Stimulated activated CD4-positive, alpha-beta T cell treated with anti-CD3 and anti-CD28 coated beads, TNF-alpha, amount 100 ng/mL, for 1 hour (primary cell): ENCODE data around the gene TIPIN.
"Not testable (repeated sequence)": the region's sequence is repeated elsewhere in the genome, so short reads cannot be mapped to it uniquely, and the experiment has no call there.

ENCODE experiments used
- DNase-seq, 3 donors: peaks; one replicate each; pipeline ENCODE4 v3.0.0-alpha.2; 2020; ENCODE audit warnings: low read depth in 3 of 3, low spot score in 1 of 3

TIPIN gene, protein sequence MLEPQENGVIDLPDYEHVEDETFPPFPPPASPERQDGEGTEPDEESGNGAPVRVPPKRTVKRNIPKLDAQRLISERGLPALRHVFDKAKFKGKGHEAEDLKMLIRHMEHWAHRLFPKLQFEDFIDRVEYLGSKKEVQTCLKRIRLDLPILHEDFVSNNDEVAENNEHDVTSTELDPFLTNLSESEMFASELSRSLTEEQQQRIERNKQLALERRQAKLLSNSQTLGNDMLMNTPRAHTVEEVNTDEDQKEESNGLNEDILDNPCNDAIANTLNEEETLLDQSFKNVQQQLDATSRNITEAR

DNA sequence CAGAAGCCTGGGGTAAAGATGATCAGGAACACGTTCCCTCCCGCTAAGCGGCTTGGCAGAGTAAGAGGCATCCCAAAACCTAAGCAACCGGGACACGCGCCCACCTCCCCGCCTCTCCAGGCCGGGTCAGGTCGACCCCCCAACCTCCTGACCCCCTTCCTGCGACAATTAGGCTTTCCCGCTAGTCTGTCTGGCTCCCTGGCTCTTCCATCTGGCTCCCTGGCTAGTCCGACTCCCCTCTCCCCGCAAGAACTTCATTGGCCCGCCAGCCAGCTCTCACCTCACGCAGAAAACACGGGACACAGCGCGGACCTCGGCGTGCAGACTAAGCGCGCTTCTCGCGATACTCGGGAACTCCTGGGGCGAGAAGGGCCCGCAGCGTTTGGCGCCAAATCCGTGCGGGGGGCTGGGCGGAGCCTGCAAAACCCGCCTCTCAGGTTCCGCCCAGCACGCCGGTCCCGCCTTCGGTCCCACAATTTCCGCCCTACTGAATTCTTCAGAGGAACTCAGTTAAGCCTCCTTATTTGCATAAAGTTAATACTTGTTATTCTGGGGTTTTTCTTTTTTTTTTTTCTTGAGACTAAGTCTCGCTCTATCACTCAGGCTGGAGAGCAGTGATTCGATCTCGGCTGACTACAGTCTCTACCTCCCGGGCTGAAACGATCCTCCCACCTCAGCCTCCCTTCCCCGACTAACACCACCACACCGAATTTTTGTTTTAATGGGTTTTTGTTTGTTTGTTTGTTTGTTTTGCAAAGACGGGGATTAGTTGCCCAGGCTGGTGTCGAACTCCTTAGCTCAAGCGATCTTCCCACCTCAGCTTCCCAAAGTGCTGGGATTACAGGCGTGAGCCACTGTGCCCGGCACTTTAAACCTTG is at the start of gene TIPIN:
TIPIN (minus strand) TSS at position 327 of the 878 bp plus-strand sequence. CDS start 3,738 bp downstream, outside the sequence.
- DNase-seq, result peak; percentile 91 to 94 (median 93)

DNA sequence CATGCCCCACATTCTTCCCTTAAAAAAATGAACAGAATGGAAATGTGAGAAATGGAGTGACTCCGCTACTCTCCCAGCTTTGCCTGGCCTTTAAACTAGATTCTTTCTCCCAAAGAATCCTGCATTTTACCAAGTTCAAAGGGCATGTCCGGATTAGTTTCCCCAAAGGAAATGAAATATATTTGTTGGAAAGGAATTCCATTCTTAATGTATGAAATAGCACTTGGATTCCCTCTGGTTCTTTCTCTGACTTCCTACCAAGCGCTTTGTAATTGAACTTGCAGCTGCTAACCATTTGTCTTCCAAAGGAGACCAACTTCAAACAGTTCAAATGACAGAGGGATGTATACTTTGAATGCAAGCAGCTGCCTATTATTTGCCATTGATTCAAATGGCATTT is 49.1 kb upstream of the TIPIN start:
- no peak for DNase-seq

DNA sequence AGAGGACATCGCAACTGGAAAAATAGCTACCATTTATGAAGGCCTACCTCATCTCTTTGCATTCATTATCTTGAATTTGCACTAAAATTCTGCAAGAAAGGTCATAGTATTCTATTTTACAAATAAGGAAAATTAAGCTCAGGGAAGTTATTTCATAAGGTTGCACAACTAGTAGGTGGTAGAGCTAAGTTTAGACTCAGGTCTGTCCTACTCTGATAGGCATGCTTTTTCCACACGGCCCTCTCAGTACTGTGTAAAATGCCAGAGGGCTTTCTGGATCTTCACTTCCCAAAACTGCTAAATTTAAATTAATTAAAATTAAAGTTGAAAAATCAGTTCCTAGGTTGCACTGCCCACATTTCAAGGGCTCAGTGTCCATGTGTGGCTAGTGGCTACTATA is 48.5 kb upstream of the TIPIN start:
- DNase-seq, result no peak

DNA sequence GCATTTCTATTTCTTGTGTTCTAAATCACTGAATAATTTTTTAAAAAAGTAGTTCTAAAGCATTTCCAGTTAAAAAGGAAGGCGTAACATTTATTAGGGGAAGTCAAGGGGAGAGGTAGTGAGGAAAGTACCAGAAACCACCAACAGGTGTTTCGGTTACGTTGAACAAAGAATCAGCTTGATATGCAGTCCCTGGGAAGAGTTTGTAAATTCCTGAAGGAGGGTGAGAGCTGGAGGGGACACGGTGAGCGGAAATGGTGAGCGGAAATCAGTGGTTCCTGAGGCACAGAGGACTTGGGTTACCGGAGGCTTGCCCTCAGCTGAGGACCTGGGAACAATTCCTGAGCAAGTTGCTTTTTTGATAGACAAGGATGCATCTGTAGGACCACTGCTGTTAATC is 48.0 kb upstream of the TIPIN start:
- no peak for DNase-seq

DNA sequence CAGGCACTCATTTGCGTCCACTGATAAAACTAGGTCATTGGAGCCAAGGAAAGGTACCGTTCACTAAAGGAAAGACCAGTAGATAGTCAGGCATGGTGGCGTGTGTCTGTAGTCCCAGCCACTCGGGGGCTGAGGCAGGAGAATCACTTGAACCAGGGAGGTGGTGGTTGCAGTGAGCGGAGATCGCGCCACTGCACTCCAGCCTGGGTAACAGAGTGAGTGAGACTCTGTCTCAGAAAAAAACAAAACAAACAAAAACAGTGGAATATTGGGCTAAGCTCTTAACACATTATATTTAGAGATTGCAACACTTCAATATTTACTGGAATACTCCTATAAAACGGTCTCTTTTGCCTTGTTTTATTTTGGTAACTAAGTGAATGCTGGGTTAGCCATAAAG is 47.6 kb upstream of the TIPIN start:
- DNase-seq, result no peak

DNA sequence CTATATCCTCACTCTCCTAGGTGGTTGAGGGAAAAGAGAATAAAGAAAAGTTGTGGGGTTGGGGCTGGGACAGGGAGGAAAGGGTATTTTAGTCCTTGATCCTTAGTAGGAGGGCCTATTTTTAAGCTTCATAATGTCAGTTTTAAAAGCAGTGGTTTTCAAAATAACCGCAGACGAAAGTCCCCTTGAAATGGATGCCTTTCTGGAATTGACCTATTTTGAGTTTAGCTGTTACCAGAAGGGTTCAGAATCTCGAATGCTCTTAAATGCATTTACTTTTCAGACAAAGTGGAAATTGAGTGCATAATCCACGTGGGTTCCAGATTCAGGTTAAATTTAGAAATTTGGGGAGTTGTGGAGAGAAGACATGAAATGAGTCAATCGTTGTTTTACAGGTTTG is 46.8 kb upstream of the TIPIN start:
- DNase-seq, result no peak

DNA sequence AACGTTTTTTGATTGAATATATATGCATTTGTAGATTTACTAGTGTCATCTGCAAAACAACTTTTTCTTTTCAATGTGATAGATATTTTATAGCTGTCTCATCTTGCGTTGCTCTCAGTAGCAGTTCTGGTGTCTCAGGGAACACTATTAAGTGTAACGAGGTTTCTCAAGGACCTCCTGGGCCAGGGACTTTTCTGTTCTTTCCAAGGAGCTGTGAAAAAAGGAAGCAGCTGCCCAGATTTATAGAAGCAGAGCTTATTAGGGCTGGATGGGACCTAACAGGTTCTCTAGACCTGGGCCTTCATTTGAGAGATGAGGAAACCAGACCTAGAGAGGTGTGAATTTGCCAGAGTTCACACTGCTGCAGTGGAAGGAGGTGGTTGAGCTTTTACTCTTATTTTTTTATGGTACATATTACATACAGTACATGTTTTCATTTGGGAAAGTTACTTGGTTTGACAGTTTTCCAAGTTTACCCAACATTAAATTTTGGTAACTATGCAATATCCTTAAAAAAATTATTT is 46.3 kb upstream of the TIPIN start:
- DNase-seq, result no peak

DNA sequence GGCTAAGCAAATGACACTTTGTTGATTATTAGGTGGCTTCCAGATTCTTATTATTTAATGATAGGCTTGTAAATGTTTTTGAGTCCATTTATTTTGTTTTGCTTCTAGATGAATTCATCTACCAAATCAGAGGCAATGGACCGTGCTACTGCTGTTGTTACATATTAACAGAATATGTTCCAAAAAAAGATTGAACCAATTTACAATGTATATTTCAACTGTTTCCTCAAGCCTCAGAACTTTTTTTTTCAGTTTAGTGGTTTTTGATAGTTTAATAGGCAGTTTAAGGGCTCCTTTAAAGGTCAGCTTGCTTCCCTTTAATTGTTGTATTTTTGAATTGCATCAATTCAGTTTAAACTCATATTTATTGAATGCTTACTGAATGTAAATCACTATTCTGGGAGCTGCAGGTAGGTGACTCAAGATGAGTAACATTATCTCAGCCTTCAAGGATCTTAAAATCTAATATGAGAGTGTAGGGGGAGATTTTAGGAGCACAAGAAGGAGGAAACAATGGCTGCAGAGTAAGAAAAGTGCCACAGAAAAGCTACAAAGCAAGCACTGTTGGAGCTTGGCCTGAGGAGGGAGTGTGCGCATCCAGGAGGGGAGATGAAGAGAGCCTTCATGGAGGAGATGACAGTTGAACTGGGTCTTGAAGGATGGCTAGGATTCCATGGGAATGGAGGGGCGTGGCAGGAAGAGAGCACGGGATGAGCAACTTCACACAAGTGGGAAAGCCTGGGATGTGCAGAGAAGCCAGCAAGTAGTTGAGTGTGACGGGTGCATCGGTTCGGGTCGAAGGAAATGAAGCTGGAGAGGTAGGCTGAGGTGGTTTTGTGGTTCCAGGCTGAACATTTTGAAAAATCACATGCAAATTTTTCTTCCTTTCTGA is 44.9 kb upstream of the TIPIN start:
- no peak for DNase-seq

DNA sequence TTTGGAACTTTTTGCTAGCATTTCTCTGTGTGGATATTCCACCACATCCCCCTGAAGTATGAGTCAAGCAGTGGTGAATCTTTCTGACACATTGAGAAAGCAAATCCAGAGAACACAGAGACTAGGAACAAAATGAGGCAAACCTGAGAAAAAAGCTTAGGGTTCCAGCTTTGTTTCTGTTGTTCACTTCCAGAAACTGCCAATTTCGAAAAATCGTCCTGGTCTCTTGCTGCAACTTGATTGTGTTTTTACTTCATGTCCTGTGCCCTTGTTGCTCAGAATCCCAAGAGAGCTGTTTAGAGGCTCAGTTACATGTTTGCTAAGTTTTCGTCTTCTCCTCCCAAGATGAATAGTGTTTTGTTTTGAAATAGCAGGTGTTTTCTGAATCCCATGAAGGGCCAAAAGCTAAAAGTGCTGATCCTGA is 43.9 kb upstream of the TIPIN start:
- DNase-seq, result no peak

DNA sequence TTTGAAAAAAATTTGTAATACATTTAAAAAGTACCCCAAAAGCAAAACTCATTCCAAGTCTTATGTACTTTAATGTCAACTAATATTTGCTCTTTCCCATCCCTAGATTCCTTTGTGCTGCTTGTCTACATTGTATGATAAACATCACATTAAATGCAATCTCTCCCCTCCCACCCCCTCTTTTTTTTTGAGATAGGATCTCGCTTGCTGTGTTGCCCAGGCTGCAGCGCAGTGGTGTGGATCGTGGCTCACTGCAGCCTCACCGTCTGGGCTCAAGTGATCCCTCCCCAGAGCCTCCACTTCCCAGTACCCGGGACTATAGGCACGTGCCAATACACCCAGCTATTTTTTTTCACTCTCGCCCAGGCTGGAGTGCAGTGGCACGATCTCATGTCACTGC is 42.8 kb upstream of the TIPIN start:
- DNase-seq, result no peak

DNA sequence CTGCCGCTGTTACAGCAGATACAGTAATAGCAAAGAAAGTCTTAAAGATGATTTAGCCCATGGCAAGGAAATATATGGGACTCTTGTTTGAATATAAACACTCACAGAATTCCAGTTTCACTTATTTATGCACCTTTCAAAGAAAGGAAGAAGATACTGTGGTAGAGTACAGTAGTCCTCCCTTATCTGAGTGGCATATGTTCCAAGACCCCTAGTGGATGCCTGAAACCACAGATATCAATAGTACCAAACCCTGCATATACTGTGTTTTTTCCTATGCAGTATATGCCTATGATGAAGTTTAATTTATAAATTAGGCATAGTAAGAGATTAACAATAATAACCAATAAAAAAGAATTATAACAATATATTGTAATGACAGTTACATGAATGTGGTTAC is 38.4 kb upstream of the TIPIN start:
- no peak for DNase-seq

DNA sequence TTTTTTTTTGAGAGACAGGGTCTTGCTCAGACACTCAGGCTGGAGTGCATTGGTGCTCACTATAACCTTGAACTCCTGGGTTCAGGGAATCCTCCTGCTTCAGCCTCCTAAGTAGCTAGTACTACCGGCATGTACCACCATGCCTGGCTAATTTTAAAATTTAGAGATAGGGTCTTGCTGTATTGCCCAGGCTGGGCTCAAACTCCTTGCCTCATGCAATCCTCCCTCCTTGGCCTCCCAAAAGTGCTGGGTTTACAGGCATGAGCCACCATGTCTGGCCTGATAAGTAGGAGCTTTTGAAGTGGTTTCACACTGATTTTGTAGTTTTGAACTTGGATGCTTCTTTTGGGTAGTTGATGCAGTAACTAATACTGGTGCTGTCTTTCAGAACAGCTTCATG is 38.0 kb upstream of the TIPIN start:
- no peak for DNase-seq

DNA sequence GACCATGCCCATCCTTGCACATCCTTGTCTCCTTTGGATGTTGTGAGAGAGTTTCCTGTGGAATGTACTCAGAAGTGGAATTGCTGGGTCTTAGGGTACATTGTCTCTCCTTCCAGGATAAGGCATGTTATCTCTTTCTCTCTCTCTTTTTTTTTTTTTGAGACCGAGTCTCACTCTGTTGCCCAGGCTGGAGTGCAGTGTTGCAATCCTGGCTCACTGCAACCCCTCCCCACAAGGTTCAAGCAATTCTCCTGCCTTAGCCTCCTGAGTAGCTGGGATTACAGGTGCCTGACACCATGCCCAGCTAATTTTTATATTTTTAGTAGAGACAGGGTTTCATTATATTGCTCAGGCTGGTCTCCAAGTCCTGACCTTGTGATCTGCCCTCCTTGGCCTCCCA is 36.6 kb upstream of the TIPIN start:
- not testable (repeated sequence) for DNase-seq

DNA sequence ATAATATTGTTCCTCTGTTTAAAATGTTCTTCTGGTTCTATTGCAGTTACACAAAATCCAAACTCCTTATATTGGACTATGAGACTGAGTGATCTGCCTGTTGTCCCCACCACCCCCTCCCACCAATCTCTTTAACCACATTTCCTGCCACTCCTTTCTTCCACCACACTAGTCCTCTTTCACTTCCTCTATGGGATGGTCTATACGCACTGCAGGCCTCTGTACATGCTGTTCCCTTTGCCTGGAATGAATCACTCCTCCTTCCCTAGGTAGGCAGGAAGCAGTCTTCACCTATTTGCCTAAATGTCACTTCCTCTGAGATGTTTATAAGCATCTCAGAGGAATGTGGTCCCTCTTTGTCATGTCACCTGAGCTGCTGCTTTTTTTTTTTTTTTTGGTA is 34.2 kb upstream of the TIPIN start:
- no peak for DNase-seq

DNA sequence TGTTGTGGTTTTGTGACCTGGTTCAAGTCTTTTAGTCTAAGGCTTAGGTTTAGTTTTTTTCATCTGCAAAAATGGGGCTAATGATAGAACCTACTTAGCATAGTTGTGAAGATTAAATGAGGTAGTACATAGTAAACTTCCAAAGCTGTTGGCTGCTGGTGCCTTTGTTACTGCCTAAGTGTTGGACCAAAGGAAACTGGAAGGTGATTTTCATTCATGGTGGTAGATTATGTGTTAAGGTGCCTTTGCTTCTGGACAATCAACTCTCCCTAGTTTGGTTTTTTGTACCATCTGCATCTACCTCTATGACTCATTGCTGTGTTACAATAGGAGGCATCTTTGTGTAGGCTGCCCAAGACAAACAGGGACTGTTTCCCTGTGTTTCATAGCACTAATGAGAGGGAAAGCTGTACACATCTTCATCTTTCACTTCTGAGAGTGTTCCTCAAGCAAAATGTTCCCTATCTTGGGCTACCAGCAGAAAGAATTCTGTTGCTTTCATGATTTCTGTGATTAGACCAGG is 33.4 kb upstream of the TIPIN start:
- DNase-seq, result no peak

DNA sequence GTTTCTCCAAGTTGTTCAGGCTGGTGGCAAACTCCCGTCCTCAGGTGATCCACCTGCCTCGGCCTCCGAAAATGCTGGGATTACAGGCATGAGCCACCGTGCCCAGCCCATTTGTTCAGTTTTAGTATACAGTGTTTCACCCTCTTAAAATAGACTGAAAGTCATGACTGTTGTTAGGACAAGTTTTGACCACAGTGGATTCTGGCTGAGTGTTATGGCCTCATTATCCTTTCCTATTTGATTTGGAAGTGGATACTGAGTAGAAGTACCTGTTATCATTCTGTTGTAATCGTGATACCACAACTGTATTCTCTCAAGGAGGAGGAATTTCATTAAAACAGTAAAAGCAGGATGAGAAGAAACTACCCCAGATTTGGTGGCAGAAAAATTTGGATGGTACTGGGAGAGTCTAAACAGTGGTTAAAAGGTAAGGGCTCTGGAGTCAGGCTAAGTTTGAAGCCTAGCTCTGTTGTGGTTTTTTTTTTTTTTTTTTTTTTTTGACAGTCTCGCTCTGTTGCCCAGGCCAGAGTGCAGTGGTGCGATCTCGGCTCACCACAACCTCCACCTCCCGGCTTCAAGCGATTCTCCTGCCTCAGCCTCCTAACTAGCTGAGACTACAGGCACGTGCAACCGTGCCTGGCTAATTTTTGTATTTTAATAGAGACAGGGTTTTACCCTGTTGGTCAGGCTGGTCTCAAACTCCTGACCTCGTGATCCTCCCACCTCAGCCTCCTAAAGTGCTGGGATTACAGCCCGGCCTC is 32.8 kb upstream of the TIPIN start:
- DNase-seq, result no peak

DNA sequence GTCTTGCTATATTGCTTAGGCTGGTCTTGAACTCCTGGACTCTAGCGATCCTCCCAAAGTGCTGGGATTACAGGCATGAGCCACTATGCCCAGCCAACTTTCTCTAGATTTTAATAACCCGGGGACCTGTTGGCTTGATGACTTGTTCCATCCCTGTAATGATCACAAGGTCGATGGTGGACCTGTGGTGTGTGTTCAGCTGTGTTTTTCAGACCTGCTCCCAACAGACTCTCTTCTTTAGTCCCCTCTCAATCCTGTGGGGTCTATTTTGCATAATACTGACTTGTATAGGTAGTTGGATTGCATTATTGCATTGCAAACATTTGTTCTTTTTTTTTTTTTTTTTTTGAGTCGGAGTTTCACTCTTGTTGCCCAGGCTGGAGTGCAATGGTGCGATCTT is 32.1 kb upstream of the TIPIN start:
- DNase-seq, result no peak

DNA sequence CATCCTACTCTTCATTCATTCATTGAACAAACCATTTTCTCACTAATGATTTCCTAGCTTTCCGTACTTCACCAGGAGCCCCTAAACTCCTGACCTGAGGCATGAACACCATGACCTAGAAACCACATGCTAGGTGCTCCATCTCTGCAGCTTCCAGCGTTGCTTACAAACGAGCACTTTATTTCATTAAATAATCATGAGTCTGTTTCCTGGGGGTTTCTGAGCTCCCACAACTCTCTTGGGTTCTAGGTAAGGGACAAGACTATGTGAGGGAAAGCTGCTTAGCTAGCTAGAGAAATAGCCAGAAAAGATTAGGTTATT is 31.5 kb upstream of the TIPIN start:
- DNase-seq, result no peak

DNA sequence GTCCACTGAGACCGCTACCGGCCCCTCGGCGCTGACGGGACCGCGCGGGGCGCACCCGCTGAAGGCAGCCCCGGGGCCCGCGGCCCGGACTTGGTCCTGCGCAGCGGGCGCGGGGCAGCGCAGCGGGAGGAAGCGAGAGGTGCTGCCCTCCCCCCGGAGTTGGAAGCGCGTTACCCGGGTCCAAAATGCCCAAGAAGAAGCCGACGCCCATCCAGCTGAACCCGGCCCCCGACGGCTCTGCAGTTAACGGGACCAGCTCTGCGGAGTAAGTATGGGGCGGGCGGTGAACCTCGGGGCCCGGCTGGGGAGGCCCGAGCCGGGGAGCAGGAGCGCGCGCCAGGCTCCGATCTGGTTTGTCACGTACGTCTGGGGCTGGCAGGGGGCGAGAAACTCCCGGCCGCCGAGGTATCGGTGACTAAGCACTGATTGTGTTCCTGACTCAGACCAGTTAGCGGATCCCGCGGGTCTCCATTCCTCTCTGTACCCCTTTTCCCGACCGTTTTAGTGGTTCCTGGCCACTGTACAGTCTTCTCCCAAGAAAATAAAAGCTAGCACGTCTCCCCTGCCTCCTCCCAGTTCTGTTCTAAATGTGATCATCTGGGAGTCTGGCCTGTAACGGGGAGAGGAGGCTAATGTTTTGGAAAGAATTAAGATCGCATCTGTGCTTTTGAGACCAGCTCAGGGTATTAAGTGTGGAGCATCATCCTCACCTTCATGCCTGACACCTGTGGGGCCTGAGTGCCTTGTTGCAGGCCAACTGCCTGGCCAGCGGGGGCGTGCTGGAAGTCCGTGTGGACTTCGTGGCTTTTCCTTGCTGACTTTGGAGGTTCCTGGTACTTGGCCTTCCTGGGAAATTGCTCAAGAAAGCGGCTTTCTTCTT is 30.9 kb upstream of the TIPIN start:
- DNase-seq, result peak; percentile 40 to 71 (median 52)
